Subcutaneous adipose tissue (tissue), 4 donors: ENCODE results near the gene TPRA1. TPM values are rescaled to one million over a fixed set of nuclear protein-coding genes. Genes with fewer than 3 reads are reported as not detected.

Experiments
- small RNA-seq: library from RNA; depleted of rRNA; stranded (forward); fragments of <200 nt; gene quantifications from one replicate; pipeline ENCODE3, GENCODE V24; 2016
- total RNA-seq, 4 donors: library from RNA; depleted of rRNA; stranded (reverse); fragments of >200 nt; gene quantifications; one replicate each; pipeline ENCODE4 v1.1.0, GENCODE V29; 2016

The TPRA1 gene
- total RNA-seq, 4 donors from 2014 or later: 12.2 to 32.3 (median 25.8) TPM

Small RNAs within 50 kb of the gene (small RNA-seq; reads per million reads assigned to genes)
- gene AC084035.1: not detected
- gene MIR6825: not detected
- not detected for gene MIR7976

Other genes with a start within 250 kb of the TPRA1 start
- gene MCM2, start 7.7 kb upstream of the TPRA1 start, total RNA-seq: 1 to 10 TPM in 3 of 4 donors, under 1 TPM in 1; 0.33 to 9.7 (median 6.4) TPM
- 1 to 10 TPM; 3.2 to 8.8 (median 3.7) TPM for gene PODXL2, start 38.5 kb upstream of the TPRA1 start, total RNA-seq
- gene ABTB1, start 82.2 kb upstream of the TPRA1 start, total RNA-seq: 10 to 100 TPM; 17.6 to 91.9 (median 51.3) TPM
- 100 to 1,000 TPM in 2 of 4 donors, 10 to 100 TPM in 2; 83.9 to 292 (median 110) TPM for gene MGLL, start 231.8 kb upstream of the TPRA1 start, total RNA-seq